HCT116 (cell line): Measurements from ENCODE around the gene CHST11. TPM values are rescaled to one million over a fixed set of nuclear protein-coding genes. Genes with fewer than 3 reads are reported as not detected.

Source experiments
- ATAC-seq: fragments of 200-7000 bp; cut with Tn5 transposase; 2 replicates; pipeline ENCODE4 v1.9.1; 2020; ENCODE audit warnings: mild to moderate bottlenecking, moderate library complexity
- BruUV-seq: library from RNA; stranded (reverse); fragments of 400-500 nt; replicated peaks from 2 replicates; lab custom pipeline; 2021; lab: Mats Ljungman, UMichigan
- CTCF ChIA-PET: fragments of 300-600 bp; sonication (Branson Sonifier 250); formaldehyde crosslinking; loops from one replicate; lab custom pipeline; 2021; ENCODE audit warnings: antibody characterized with exemption; lab: Charles Lee
- POLR2A ChIA-PET: fragments of 300-600, 350-600 bp; sonication (Branson Sonifier 250); formaldehyde crosslinking; loops from one replicate; lab custom pipeline; 2021; ENCODE audit warnings: antibody characterized with exemption; lab: Charles Lee
- RAD21 ChIA-PET, 2 experiments: fragments of 300-600 bp; sonication (Branson Sonifier 250); formaldehyde crosslinking; loops; one replicate each; lab custom pipeline; 2023; ENCODE audit warnings: low total read pairs in 2 of 2; ENCODE audit not compliant: uncharacterized antibody in 2 of 2, unreplicated experiment in 2 of 2, low non-redundant PET in 1 of 2; lab: Charles Lee
- DNase-seq: peaks from one replicate; pipeline ENCODE4 v3.0.0-alpha.2; 2010; ENCODE audit warnings: low read depth, low spot score
- H2AFZ ChIP-seq: fragments of 200-600 bp; shearing (Covaris generic), sonication (generic); 2 replicates; pipeline ENCODE4 v1.6.1; 2017; ENCODE audit warnings: low read depth, mixed run types, mixed read lengths, antibody characterized with exemption, low read length; ENCODE audit not compliant: poor library complexity, severe bottlenecking
- H3K27ac ChIP-seq: 2 replicates; pipeline ENCODE4 v1.5.1; 2012; ENCODE audit warnings: low read depth, low read length
- H3K27me3 ChIP-seq: fragments of 200-600 bp; sonication (generic); 2 replicates; pipeline ENCODE4 v1.6.1; 2016; ENCODE audit warnings: mixed run types, low read length, mixed read lengths; ENCODE audit not compliant: insufficient read depth
- H3K36me3 ChIP-seq, 2 experiments: fragments of 200-500 bp in 1 of 2; fragments of 200-600 bp in 1 of 2; sonication (Bioruptor generic) in 1 of 2; sonication (generic) in 1 of 2; 2 replicates each; pipeline versions ENCODE4 v1.5.1 to v1.6.1; 2014 to 2016; ENCODE audit warnings: low read length in 2 of 2, inconsistent platforms in 1 of 2, mixed read lengths in 1 of 2, mixed run types in 1 of 2; ENCODE audit not compliant: insufficient read depth in 2 of 2, control insufficient read depth in 1 of 2
- H3K4me1 ChIP-seq, 2 experiments: fragments of 200-600 bp in 1 of 2; sonication (generic) in 1 of 2; 2 replicates each; pipeline versions ENCODE4 v1.5.1 to v1.6.1; 2012 to 2017; ENCODE audit warnings: low read length in 2 of 2, inconsistent platforms in 1 of 2, mild to moderate bottlenecking in 1 of 2, mixed read lengths in 1 of 2, mixed run types in 1 of 2, moderate library complexity in 1 of 2; ENCODE audit not compliant: insufficient read depth in 2 of 2, control insufficient read depth in 1 of 2
- H3K4me2 ChIP-seq: fragments of 200-600 bp; sonication (generic); 2 replicates; pipeline ENCODE4 v1.6.1; 2017; ENCODE audit warnings: mixed run types, low read length, mixed read lengths
- H3K4me3 ChIP-seq, 2 experiments: fragments of 200-600 bp in 1 of 2; sonication (generic) in 1 of 2; replicated peaks in 1 of 2; 2 replicates each; pipeline ENCODE4 v1.5.1; 2011 to 2016; ENCODE audit warnings: low read length in 2 of 2, control low read depth in 1 of 2, low read depth in 1 of 2, mild to moderate bottlenecking in 1 of 2, mixed read lengths in 1 of 2, mixed run types in 1 of 2
- H3K79me2 ChIP-seq: fragments of 200-600 bp; sonication (generic); 2 replicates; pipeline ENCODE4 v1.6.1; 2017; ENCODE audit warnings: mild to moderate bottlenecking, mixed run types, low read length, moderate library complexity, mixed read lengths; ENCODE audit not compliant: insufficient read depth
- H3K9ac ChIP-seq: fragments of 200-600 bp; sonication (generic); 2 replicates; pipeline ENCODE4 v1.6.1; 2016; ENCODE audit warnings: low read length, mixed read lengths
- H3K9me2 ChIP-seq: fragments of 200-600 bp; sonication (generic), shearing (Covaris generic); 2 replicates; pipeline ENCODE4 v1.6.1; 2017; ENCODE audit warnings: mixed run types, mild to moderate bottlenecking, moderate library complexity; ENCODE audit not compliant: insufficient read depth
- H3K9me3 ChIP-seq, 2 experiments: fragments of 200-500 bp in 1 of 2; fragments of 200-600 bp in 1 of 2; sonication (Bioruptor generic) in 1 of 2; sonication (generic) in 1 of 2; 2 replicates each; pipeline ENCODE4 v1.6.1; 2014 to 2017; ENCODE audit warnings: low read length in 2 of 2, mixed read lengths in 2 of 2, inconsistent platforms in 1 of 2, low read depth in 1 of 2, mild to moderate bottlenecking in 1 of 2, mixed run types in 1 of 2, moderate library complexity in 1 of 2; ENCODE audit not compliant: control insufficient read depth in 1 of 2, insufficient read depth in 1 of 2
- H4K20me1 ChIP-seq: fragments of 200-600 bp; sonication (generic), shearing (Covaris generic); 2 replicates; pipeline ENCODE4 v1.6.1; 2017; ENCODE audit warnings: mixed run types, mild to moderate bottlenecking, moderate library complexity; ENCODE audit not compliant: insufficient read depth
- CEBPB ChIP-seq: IDR thresholded peaks from 2 replicates; pipeline ENCODE4 v1.6.1; 2012; ENCODE audit warnings: low read depth
- CTCF ChIP-seq, 3 experiments: fragments of 200-600 bp in 1 of 3; sonication (generic) in 1 of 3; IDR thresholded peaks in 2 of 3; conservative IDR thresholded peaks in 1 of 3; 2 replicates each; pipeline ENCODE4 v1.5.1; 2012 to 2017; ENCODE audit warnings: low read depth in 2 of 3, low read length in 2 of 3, antibody characterized with exemption in 1 of 3, borderline replicate concordance in 1 of 3, control low read depth in 1 of 3, mild to moderate bottlenecking in 1 of 3, mixed read lengths in 1 of 3, mixed run types in 1 of 3, moderate library complexity in 1 of 3; ENCODE audit not compliant: insufficient read depth in 1 of 3
- EGR1 ChIP-seq: IDR thresholded peaks from 2 replicates; pipeline ENCODE4 v1.6.1; 2012; ENCODE audit warnings: low read depth
- ELF1 ChIP-seq: IDR thresholded peaks from 2 replicates; pipeline ENCODE4 v1.6.1; 2012; ENCODE audit warnings: low read depth, borderline replicate concordance
- EZH2phosphoT487 ChIP-seq: fragments of 200-600 bp; IDR thresholded peaks from 2 replicates; pipeline ENCODE4 v1.6.1; 2018; ENCODE audit warnings: antibody characterized with exemption, borderline replicate concordance
- FOSL1 ChIP-seq: IDR thresholded peaks from 2 replicates; pipeline ENCODE4 v1.6.1; 2012; ENCODE audit warnings: low read depth
- JUND ChIP-seq: IDR thresholded peaks from 2 replicates; pipeline ENCODE4 v1.6.1; 2012
- MAX ChIP-seq: IDR thresholded peaks from 2 replicates; pipeline ENCODE4 v1.6.1; 2012
- POLR2A ChIP-seq: IDR thresholded peaks from 2 replicates; pipeline ENCODE4 v1.7.0; 2011; ENCODE audit warnings: borderline replicate concordance; ENCODE audit not compliant: insufficient read depth, insufficient read length; ENCODE audit errors: extremely low read depth
- POLR2AphosphoS5 ChIP-seq: IDR thresholded peaks from 2 replicates; pipeline ENCODE4 v1.6.1; 2011; ENCODE audit warnings: mild to moderate bottlenecking, low read depth, low read length, moderate library complexity
- REST ChIP-seq: IDR thresholded peaks from 2 replicates; pipeline ENCODE4 v1.6.1; 2012; ENCODE audit warnings: low read depth
- SIN3A ChIP-seq: IDR thresholded peaks from 2 replicates; pipeline ENCODE4 v1.6.1; 2012; ENCODE audit warnings: low read depth
- SP1 ChIP-seq: IDR thresholded peaks from 2 replicates; pipeline ENCODE4 v1.6.1; 2012; ENCODE audit warnings: low read depth
- SRF ChIP-seq: IDR thresholded peaks from 2 replicates; pipeline ENCODE4 v1.6.1; 2012; ENCODE audit warnings: low read depth
- TCF7L2 ChIP-seq: IDR thresholded peaks from 2 replicates; pipeline ENCODE4 v1.7.0; 2011; ENCODE audit warnings: borderline replicate concordance, inconsistent platforms; ENCODE audit not compliant: insufficient read depth, insufficient read length; ENCODE audit errors: extremely low read depth
- YY1 ChIP-seq: IDR thresholded peaks from 2 replicates; pipeline ENCODE4 v1.6.1; 2011; ENCODE audit warnings: low read length, low read depth, moderate library complexity, mild to moderate bottlenecking; ENCODE audit not compliant: insufficient replicate concordance; ENCODE audit errors: extremely low read depth
- ZBTB33 ChIP-seq: IDR thresholded peaks from 2 replicates; pipeline ENCODE4 v1.6.1; 2011; ENCODE audit warnings: mild to moderate bottlenecking, low read length, moderate library complexity; ENCODE audit not compliant: insufficient replicate concordance; ENCODE audit errors: extremely low read depth
- ZNF274 ChIP-seq: fragments of 200-500 bp; sonication (Bioruptor generic); IDR thresholded peaks from 2 replicates; pipeline ENCODE4 v1.6.1; 2014; ENCODE audit warnings: mild to moderate bottlenecking, low read depth, low read length, inconsistent platforms
- intact Hi-C: fragments of 100-400 bp; cut with micrococcal nuclease; formaldehyde crosslinking; loops from 2 replicates; pipeline ENCODE4 v1.10.0; 2022
- total RNA-seq: library from RNA; stranded (reverse); gene quantifications from one replicate; pipeline ENCODE4 v1.2.1, GENCODE V29; 2021; ENCODE audit not compliant: unreplicated experiment

The CHST11 gene
- total RNA-seq, 1 experiment from 2014 or later: 10.1 TPM

- ChIA-PET RAD21 (no interaction called here), CTCF (no interaction called here), POLR2A (no interaction called here)
- Histone ChIP-seq H3K9ac (no peak overlapping the region), H3K4me3 (no peak overlapping the region), H3K36me3 (no peaks in the 10 kb centered on the region), H3K4me1 (no peaks in the 10 kb centered on the region), H3K9me3 (no peaks in the 10 kb centered on the region), H2AFZ (no peak overlapping the region), H3K4me2 (no peak overlapping the region), H3K27ac (no peak overlapping the region), H3K79me2 (no peaks in the 10 kb centered on the region), H3K27me3 (no peaks in the 10 kb centered on the region), H4K20me1 (no peaks in the 10 kb centered on the region), H3K9me2 (no peaks in the 10 kb centered on the region)
- no TSS peak for BruUV-seq
- TF ChIP-seq ZNF274 (no peak), ELF1 (no peak), YY1 (no peak), POLR2AphosphoS5 (no peak), SP1 (no peak), TCF7L2 (no peak), JUND (no peak), SRF (no peak), CEBPB (no peak), FOSL1 (no peak), POLR2A (no peak), CTCF (IDR thresholded peaks at IDR 0.05 in 2 of 3, conservative IDR thresholded peaks at IDR 0.05 in 1 of 3; ENCODE audit: borderline replicate concordance in 1 of 3, insufficient read depth in 1 of 3, low read depth in 2 of 3, low read length in 2 of 3) (no peak), SIN3A (no peak), REST (no peak), ZBTB33 (no peak), MAX (no peak), EGR1 (no peak), EZH2phosphoT487 (no peak)
- no peak for ATAC-seq
- no peak for DNase-seq
- intact Hi-C loops: no loop called here
These were observed 166.2 kb downstream of the CHST11 start for GRCh38 chr12:104622928-104623327.
